ENCODE measurements around the gene PBOV1. TPM values are rescaled to one million over a fixed set of nuclear protein-coding genes. Genes with fewer than 3 reads are reported as not detected.
"Not testable (repeated sequence)": the region's sequence is repeated elsewhere in the genome, so short reads cannot be mapped to it uniquely, and the experiment has no call there.

PBOV1 gene
- total RNA-seq, 1 donor from 2014 or later = not detected

- TF ChIP-seq CTCF (IDR thresholded peaks at IDR 0.05) (no peak), POLR2AphosphoS5 (IDR thresholded peaks at IDR 0.05; ENCODE audit: insufficient read depth in 1 of 2, low read depth in 1 of 2) (no peak), POLR2A (IDR thresholded peaks at IDR 0.05) (no peak)
- Histone ChIP-seq H3K27ac (no peak overlapping the region), H3K9me3 (no peaks in the 10 kb centered on the region), H3K36me3 (no peaks in the 10 kb centered on the region), H3K27me3 (no peaks in the 10 kb centered on the region), H3K4me3 (no peak overlapping the region), H3K4me1 (no peaks in the 10 kb centered on the region)
- intact Hi-C loops (cut with DNase I) = no loop called here
- no peak for DNase-seq (ENCODE audit: extremely low spot score in 2 of 2)
Observed at GRCh38 chr6:138219398-138219797, 1.1 kb upstream of the PBOV1 start.

GRCh38 chr6:138215093-138215782, 3.1 kb downstream of the PBOV1 start:
- H3K9me3 ChIP-seq = no peaks in the 10 kb centered on the region
- H3K36me3 ChIP-seq = no peaks in the 10 kb centered on the region
- no peaks in the 10 kb centered on the region for H3K27me3 ChIP-seq
- no peaks in the 10 kb centered on the region for H3K4me1 ChIP-seq
- no peak overlapping the region for H3K4me3 ChIP-seq
- no peak overlapping the region for H3K27ac ChIP-seq
- intact Hi-C loops (cut with DNase I) = no loop called here
- TF ChIP-seq CTCF (IDR thresholded peaks at IDR 0.05) = no peak
- TF ChIP-seq POLR2AphosphoS5 (IDR thresholded peaks at IDR 0.05; ENCODE audit: insufficient read depth in 1 of 2, low read depth in 1 of 2) = no peak
- TF ChIP-seq POLR2A (IDR thresholded peaks at IDR 0.05) = no peak
- DNase-seq (ENCODE audit: extremely low spot score in 2 of 2) = no peak

GRCh38 chr6:138212530-138212929, 5.8 kb downstream of the PBOV1 start:
- H3K9me3 ChIP-seq; intact Hi-C loops (cut with DNase I): not testable (repeated sequence)

GRCh38 chr6:138211601-138212000, 6.7 kb downstream of the PBOV1 start:
- no peaks in the 10 kb centered on the region for H3K9me3 ChIP-seq
- H3K27me3 ChIP-seq = no peaks in the 10 kb centered on the region
- H3K27ac ChIP-seq = no peak overlapping the region
- H3K36me3 ChIP-seq = no peaks in the 10 kb centered on the region
- H3K4me1 ChIP-seq = no peaks in the 10 kb centered on the region
- no peak for DNase-seq (ENCODE audit: extremely low spot score in 2 of 2)
- no peak overlapping the region for H3K4me3 ChIP-seq
- TF ChIP-seq POLR2AphosphoS5 (IDR thresholded peaks at IDR 0.05; ENCODE audit: insufficient read depth in 1 of 2, low read depth in 1 of 2) (no peak), POLR2A (IDR thresholded peaks at IDR 0.05) (no peak), CTCF (IDR thresholded peaks at IDR 0.05) (no peak)
- intact Hi-C loops (cut with DNase I) = no loop called here

More at GRCh38 chr6:138212530-138212929, 5.8 kb downstream of the PBOV1 start:
- H3K27me3 ChIP-seq; H3K27ac ChIP-seq; DNase-seq (ENCODE audit: extremely low spot score in 2 of 2); H3K4me3 ChIP-seq; H3K4me1 ChIP-seq; H3K36me3 ChIP-seq: not testable (repeated sequence)

GRCh38 chr6:138211048-138211581, 7.2 kb downstream of the PBOV1 start:
- intact Hi-C loops (cut with DNase I) = no loop called here
- H3K9me3 ChIP-seq = no peaks in the 10 kb centered on the region
- TF ChIP-seq POLR2AphosphoS5 (IDR thresholded peaks at IDR 0.05; ENCODE audit: insufficient read depth in 1 of 2, low read depth in 1 of 2) (no peak), POLR2A (IDR thresholded peaks at IDR 0.05) (no peak), CTCF (IDR thresholded peaks at IDR 0.05) (no peak)
- no peaks in the 10 kb centered on the region for H3K4me1 ChIP-seq
- H3K27ac ChIP-seq = no peak overlapping the region
- no peak for DNase-seq (ENCODE audit: extremely low spot score in 2 of 2)
- H3K27me3 ChIP-seq = no peaks in the 10 kb centered on the region
- H3K36me3 ChIP-seq = no peaks in the 10 kb centered on the region
- H3K4me3 ChIP-seq = no peak overlapping the region
